VCaP (cell line): ENCODE results near the gene ANKRD27.
"Not testable (repeated sequence)": the region's sequence is repeated elsewhere in the genome, so short reads cannot be mapped to it uniquely, and the experiment has no call there.

Experiments used
- H3K27ac ChIP-seq: fragments of 450-650 bp; 2 replicates; pipeline ENCODE4 v1.5.1; 2017
- CTCF ChIP-seq: fragments of 450-650 bp; conservative IDR thresholded peaks from 2 replicates; pipeline ENCODE4 v1.5.1; 2017; ENCODE audit warnings: mild to moderate bottlenecking, moderate library complexity

The ANKRD27 gene

GRCh38 chr19:32711747-32712146, 36.8 kb upstream of the ANKRD27 start:
- no peak for TF ChIP-seq CTCF
- no peak overlapping the region for H3K27ac ChIP-seq

GRCh38 chr19:32709032-32709431, 34.1 kb upstream of the ANKRD27 start:
- no peak for TF ChIP-seq CTCF

GRCh38 chr19:32708457-32708856, 33.5 kb upstream of the ANKRD27 start:
- H3K27ac ChIP-seq = no peak overlapping the region
- no peak for TF ChIP-seq CTCF

More at GRCh38 chr19:32709032-32709431, 34.1 kb upstream of the ANKRD27 start:
- no peak overlapping the region for H3K27ac ChIP-seq

- H3K27ac ChIP-seq = not testable (repeated sequence)
Observed at GRCh38 chr19:32704006-32704405, 29.0 kb upstream of the ANKRD27 start.

GRCh38 chr19:32702010-32702409, 27.0 kb upstream of the ANKRD27 start:
- peak overlapping the region; percentile 48 for H3K27ac ChIP-seq
- TF ChIP-seq CTCF = no peak

- not testable (repeated sequence) for H3K27ac ChIP-seq
Observed at GRCh38 chr19:32700129-32700528, 25.1 kb upstream of the ANKRD27 start.

- not testable (repeated sequence) for H3K27ac ChIP-seq
Observed at GRCh38 chr19:32696771-32697170, 21.8 kb upstream of the ANKRD27 start.

- peak overlapping the region; percentile 10; the same call in 1 of the 2 replicates for H3K27ac ChIP-seq
Observed at GRCh38 chr19:32695506-32695905, 20.5 kb upstream of the ANKRD27 start.

GRCh38 chr19:32694851-32695250, 19.9 kb upstream of the ANKRD27 start:
- peak overlapping the region; percentile 97; the same call in 1 of the 2 replicates for H3K27ac ChIP-seq

- peak overlapping the region; percentile 97 for H3K27ac ChIP-seq
Observed at GRCh38 chr19:32694316-32694715, 19.3 kb upstream of the ANKRD27 start.

- peak overlapping the region; percentile 97 for H3K27ac ChIP-seq
Observed at GRCh38 chr19:32693151-32694108, 18.4 kb upstream of the ANKRD27 start.
